GM06990 (cell line): ENCODE data around the gene TUBGCP6.

ENCODE experiments used
- DNase-seq: peaks from one replicate; pipeline ENCODE4 v3.0.0-alpha.2; 2011; ENCODE audit not compliant: insufficient read length; ENCODE audit errors: extremely low read depth
- H3K27me3 ChIP-seq: replicated peaks from 2 replicates; pipeline ENCODE4 v1.6.0; 2011; ENCODE audit warnings: low read length; ENCODE audit not compliant: control insufficient read depth, insufficient read depth
- H3K36me3 ChIP-seq: 2 replicates; pipeline ENCODE4 v1.5.1; 2011; ENCODE audit warnings: low read length; ENCODE audit not compliant: control insufficient read depth, insufficient read depth
- H3K4me3 ChIP-seq: replicated peaks from 2 replicates; pipeline ENCODE4 v1.5.1; 2011; ENCODE audit warnings: low read depth, mild to moderate bottlenecking, control low read depth, low read length
- TF ChIP-seq, protein P1 (sequence below): IDR thresholded peaks from 2 replicates; pipeline ENCODE4 v1.5.1; 2011; ENCODE audit warnings: low read length, control low read depth, mild to moderate bottlenecking, inconsistent platforms; ENCODE audit not compliant: insufficient read depth, poor library complexity, severe bottlenecking

TUBGCP6 gene

DNA sequence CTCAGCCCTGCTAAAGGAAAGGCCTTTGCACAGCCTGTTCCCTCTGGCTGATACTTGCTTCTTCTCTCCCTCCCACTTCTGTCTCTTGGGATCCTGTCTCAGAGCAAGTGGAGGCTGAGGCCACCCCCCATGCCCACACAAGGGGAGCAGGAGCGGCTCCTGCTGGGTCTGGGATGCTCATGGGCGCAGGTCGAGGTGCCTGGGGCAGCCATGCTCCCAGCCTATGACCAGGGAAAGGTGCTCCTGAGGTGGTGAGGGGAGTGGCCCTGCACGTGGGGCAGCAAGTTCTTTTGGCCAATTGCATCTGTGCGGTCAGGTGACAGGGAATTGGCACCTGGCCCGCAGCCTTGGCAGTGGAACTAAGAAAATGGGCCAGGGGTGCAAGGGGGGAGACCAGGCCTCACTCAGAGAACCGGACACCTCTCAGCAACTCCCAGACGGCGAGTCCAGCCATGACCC is 23.9 kb upstream of the TUBGCP6 start:
- DNase-seq = no peak
- Histone ChIP-seq H3K36me3 (no peaks in the 10 kb centered on the region; the same call in 1 of the 2 replicates), H3K27me3 (no peaks in the 10 kb centered on the region), H3K4me3 (no peak overlapping the region)
- TF ChIP-seq, protein P1, sequence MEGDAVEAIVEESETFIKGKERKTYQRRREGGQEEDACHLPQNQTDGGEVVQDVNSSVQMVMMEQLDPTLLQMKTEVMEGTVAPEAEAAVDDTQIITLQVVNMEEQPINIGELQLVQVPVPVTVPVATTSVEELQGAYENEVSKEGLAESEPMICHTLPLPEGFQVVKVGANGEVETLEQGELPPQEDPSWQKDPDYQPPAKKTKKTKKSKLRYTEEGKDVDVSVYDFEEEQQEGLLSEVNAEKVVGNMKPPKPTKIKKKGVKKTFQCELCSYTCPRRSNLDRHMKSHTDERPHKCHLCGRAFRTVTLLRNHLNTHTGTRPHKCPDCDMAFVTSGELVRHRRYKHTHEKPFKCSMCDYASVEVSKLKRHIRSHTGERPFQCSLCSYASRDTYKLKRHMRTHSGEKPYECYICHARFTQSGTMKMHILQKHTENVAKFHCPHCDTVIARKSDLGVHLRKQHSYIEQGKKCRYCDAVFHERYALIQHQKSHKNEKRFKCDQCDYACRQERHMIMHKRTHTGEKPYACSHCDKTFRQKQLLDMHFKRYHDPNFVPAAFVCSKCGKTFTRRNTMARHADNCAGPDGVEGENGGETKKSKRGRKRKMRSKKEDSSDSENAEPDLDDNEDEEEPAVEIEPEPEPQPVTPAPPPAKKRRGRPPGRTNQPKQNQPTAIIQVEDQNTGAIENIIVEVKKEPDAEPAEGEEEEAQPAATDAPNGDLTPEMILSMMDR = no peak

- DNase-seq = peak; percentile 55
- Histone ChIP-seq H3K4me3 (no peak overlapping the region), H3K27me3 (no peaks in the 10 kb centered on the region), H3K36me3 (no peaks in the 10 kb centered on the region; the same call in 1 of the 2 replicates)
- TF ChIP-seq, protein P1 = no peak
Measured at GRCh38 chr22:50267591-50268390, 23.0 kb upstream of the TUBGCP6 start.

GRCh38 chr22:50266994-50267393 is 22.2 kb upstream of the TUBGCP6 start:
- TF ChIP-seq, protein P1 = no peak
- H3K27me3 ChIP-seq = no peaks in the 10 kb centered on the region
- no peak overlapping the region for H3K4me3 ChIP-seq
- no peaks in the 10 kb centered on the region; the same call in none of the 2 replicates for H3K36me3 ChIP-seq
- DNase-seq = no peak

DNA sequence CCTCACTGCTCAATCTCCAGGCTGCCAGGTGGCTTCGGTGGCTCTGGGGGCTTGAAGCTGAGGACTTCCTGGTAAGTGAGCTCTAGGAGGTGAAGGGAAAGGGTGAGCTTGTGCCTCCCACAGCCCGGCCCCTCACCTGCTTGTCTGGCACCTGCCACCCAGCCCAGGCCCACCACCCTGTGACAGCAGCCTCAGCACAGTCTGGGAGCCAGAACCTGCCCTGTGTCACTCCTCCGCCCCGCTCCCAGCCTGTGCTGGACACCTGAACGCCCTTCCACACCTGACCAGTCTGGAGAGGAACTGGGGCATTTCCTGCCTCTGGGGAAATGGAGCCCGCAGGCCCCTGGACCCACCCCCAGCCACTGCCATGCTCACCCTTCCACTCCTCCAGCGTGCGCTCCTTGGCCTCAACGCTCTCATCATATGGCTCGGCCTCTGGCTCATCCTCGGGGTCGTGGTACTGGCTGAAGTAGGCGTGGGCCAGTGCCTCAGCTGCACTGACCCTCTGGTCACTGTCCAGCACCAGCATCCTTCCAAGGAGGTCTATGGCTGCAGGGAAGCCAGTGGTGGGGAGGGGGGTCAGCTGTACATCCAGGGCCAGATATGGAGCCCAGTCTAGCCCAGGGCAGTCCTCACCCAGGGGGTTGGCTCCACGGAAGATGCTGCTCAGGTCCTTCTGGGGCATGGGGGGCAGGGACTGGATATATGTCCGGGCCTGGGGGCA is 20.3 kb upstream of the TUBGCP6 start:
- Histone ChIP-seq H3K36me3 (no peaks in the 10 kb centered on the region; the same call in none of the 2 replicates), H3K4me3 (no peak overlapping the region), H3K27me3 (no peaks in the 10 kb centered on the region)
- TF ChIP-seq, protein P1 = no peak
- no peak for DNase-seq

GRCh38 chr22:50264104-50264745 is 19.4 kb upstream of the TUBGCP6 start:
- TF ChIP-seq, protein P1 = no peak
- Histone ChIP-seq H3K36me3 (no peaks in the 10 kb centered on the region; the same call in none of the 2 replicates), H3K4me3 (no peak overlapping the region), H3K27me3 (no peaks in the 10 kb centered on the region)
- DNase-seq = no peak
